GM12878 (cell line): ENCODE results near the gene LIF.
"Not testable (repeated sequence)": the region's sequence is repeated elsewhere in the genome, so short reads cannot be mapped to it uniquely, and the experiment has no call there.

Experiments used
- BACH1 ChIP-seq: fragments of 450-650 bp; IDR thresholded peaks from 2 replicates; pipeline ENCODE4 v1.6.1; 2017; ENCODE audit warnings: mild to moderate bottlenecking, borderline replicate concordance
- CEBPB ChIP-seq, 2 experiments: fragments of 150-350 bp in 1 of 2; IDR thresholded peaks; 2 replicates each; pipeline ENCODE4 v1.6.1; 2012 to 2014; ENCODE audit warnings: low read depth in 2 of 2, low read length in 2 of 2, borderline replicate concordance in 1 of 2, inconsistent platforms in 1 of 2
- CTCF ChIP-seq, 3 experiments: IDR thresholded peaks in 2 of 3; conservative IDR thresholded peaks in 1 of 3; 2 replicates each; pipeline ENCODE4 v1.5.1; 2011; ENCODE audit warnings: low read depth in 3 of 3, low read length in 3 of 3, mild to moderate bottlenecking in 3 of 3, control low read depth in 2 of 3, moderate library complexity in 2 of 3, inconsistent platforms in 1 of 3, mixed read lengths in 1 of 3; ENCODE audit not compliant: control insufficient read depth in 2 of 3, insufficient read depth in 1 of 3; ENCODE audit errors: extremely low read depth in 1 of 3
- MYC ChIP-seq: IDR thresholded peaks from 2 replicates; pipeline ENCODE4 v1.6.1; 2011; ENCODE audit warnings: mild to moderate bottlenecking, low read length, moderate library complexity, inconsistent platforms; ENCODE audit not compliant: insufficient read depth, insufficient replicate concordance, insufficient read length, severe bottlenecking
- NKRF ChIP-seq: fragments of 450-650 bp; conservative IDR thresholded peaks from 2 replicates; pipeline ENCODE4 v1.6.1; 2017; ENCODE audit warnings: mild to moderate bottlenecking, moderate library complexity
- PBX3 ChIP-seq: IDR thresholded peaks from 2 replicates; pipeline ENCODE4 v1.6.1; 2011; ENCODE audit warnings: mild to moderate bottlenecking, low read depth, low read length, moderate library complexity; ENCODE audit not compliant: insufficient replicate concordance
- PRDM15 ChIP-seq: fragments of 450-650 bp; formaldehyde crosslinking; IDR thresholded peaks from 2 replicates; pipeline ENCODE4 v1.4.0; 2020; ENCODE audit warnings: mild to moderate bottlenecking, moderate library complexity
- RAD21 ChIP-seq: IDR thresholded peaks from 2 replicates; pipeline ENCODE4 v1.6.1; 2011; ENCODE audit warnings: mild to moderate bottlenecking, low read depth, low read length, moderate library complexity; ENCODE audit not compliant: insufficient read depth
- RCOR1 ChIP-seq: conservative IDR thresholded peaks from 2 replicates; pipeline ENCODE4 v1.6.1; 2012; ENCODE audit warnings: low read depth, low read length, improper control_type of control experiment
- RFX5 ChIP-seq: IDR thresholded peaks from 2 replicates; pipeline ENCODE4 v1.6.1; 2011; ENCODE audit warnings: low read depth, low read length, improper control_type of control experiment
- SIN3A ChIP-seq: IDR thresholded peaks from 2 replicates; pipeline ENCODE4 v1.6.1; 2012; ENCODE audit warnings: low read depth, low read length, improper control_type of control experiment
- USF2 ChIP-seq: IDR thresholded peaks from 2 replicates; pipeline ENCODE4 v1.6.1; 2011; ENCODE audit warnings: low read depth, low read length, improper control_type of control experiment, borderline replicate concordance

- TF ChIP-seq CTCF (IDR thresholded peaks at IDR 0.05 in 2 of 3, conservative IDR thresholded peaks at IDR 0.05 in 1 of 3; ENCODE audit: control insufficient read depth in 2 of 3, extremely low read depth in 1 of 3, insufficient read depth in 1 of 3, low read depth in 3 of 3, low read length in 3 of 3); RCOR1; USF2; CEBPB (IDR thresholded peaks at IDR 0.05; ENCODE audit: borderline replicate concordance in 1 of 2, low read depth in 2 of 2, low read length in 2 of 2); PRDM15 (CRISPR knock-in tag); PBX3; MYC; RAD21; NKRF; SIN3A; RFX5; BACH1: not testable (repeated sequence)
These were observed 12.2 kb downstream of the LIF start for GRCh38 chr22:30234325-30234724.
